HepG2 (cell line): ENCODE measurements around the gene GNG4. TPM values are rescaled to one million over a fixed set of nuclear protein-coding genes. Genes with fewer than 3 reads are reported as not detected.
A peak's percentile ranks its signal among the peaks of the same experiment; 100 is the strongest.

Source experiments
- CBX5 ChIP-seq: sonication (generic); formaldehyde crosslinking; IDR thresholded peaks from 2 replicates; pipeline ENCODE4 v1.4.0; 2020; ENCODE audit warnings: missing genetic modification reagents, borderline replicate concordance
- ETV5 ChIP-seq: IDR thresholded peaks from 2 replicates; pipeline ENCODE4 v1.6.1; 2018; ENCODE audit warnings: missing biosample characterization, missing genetic modification reagents, inconsistent platforms, borderline replicate concordance
- KDM5B ChIP-seq: sonication (generic); formaldehyde crosslinking; IDR thresholded peaks from 2 replicates; pipeline ENCODE4 v1.4.0; 2020; ENCODE audit warnings: missing genetic modification reagents, mild to moderate bottlenecking, borderline replicate concordance
- KLF12 ChIP-seq: sonication (generic); formaldehyde crosslinking; IDR thresholded peaks from 2 replicates; pipeline ENCODE4 v1.4.0; 2020; ENCODE audit warnings: missing genetic modification reagents, borderline replicate concordance
- KMT2B ChIP-seq: IDR thresholded peaks from 2 replicates; pipeline ENCODE4 v1.6.1; 2016; ENCODE audit warnings: missing genetic modification reagents, missing compliant biosample characterization
- MIXL1 ChIP-seq: IDR thresholded peaks from 2 replicates; pipeline ENCODE4 v1.6.1; 2016
- RFXAP ChIP-seq: sonication (generic); formaldehyde crosslinking; IDR thresholded peaks from 2 replicates; pipeline ENCODE4 v1.4.0; 2020; ENCODE audit warnings: missing genetic modification reagents, borderline replicate concordance
- SALL1 ChIP-seq: sonication (generic); formaldehyde crosslinking; IDR thresholded peaks from 2 replicates; pipeline ENCODE4 v1.8.0; 2022; ENCODE audit warnings: mild to moderate bottlenecking, missing genetic modification reagents
- SIX4 ChIP-seq: sonication (generic); formaldehyde crosslinking; IDR thresholded peaks from 2 replicates; pipeline ENCODE4 v1.4.0; 2020; ENCODE audit warnings: missing genetic modification reagents
- TEAD3 ChIP-seq: optimal IDR thresholded peaks from 2 replicates; pipeline ENCODE3; 2016; ENCODE audit warnings: borderline replicate concordance
- ZNF557 ChIP-seq: sonication (generic); formaldehyde crosslinking; IDR thresholded peaks from 2 replicates; pipeline ENCODE4 v1.4.0; 2020; ENCODE audit warnings: missing genetic modification reagents
- ZNF670 ChIP-seq: sonication (generic); formaldehyde crosslinking; IDR thresholded peaks from 2 replicates; pipeline ENCODE4 v1.8.0; 2022; ENCODE audit warnings: mild to moderate bottlenecking, missing genetic modification reagents, borderline replicate concordance
- ZNF749 ChIP-seq: sonication (generic); formaldehyde crosslinking; IDR thresholded peaks from 2 replicates; pipeline ENCODE4 v1.8.0; 2022; ENCODE audit warnings: mild to moderate bottlenecking, missing genetic modification reagents, moderate library complexity, borderline replicate concordance
- polyA plus RNA-seq, 8 experiments: library from polyadenylated mRNA; depleted of rRNA in 3 of 8; stranded (reverse) in 7 of 8; unstranded in 1 of 8; fragments of >200 nt; fragmentation: Illumina TruSeq in 4 of 8; extraction: Trizol in 4 of 8; gene quantifications; 2 replicates each; pipeline versions ENCODE4 v1.2.1 to v1.2.3, GENCODE V29; 2011 to 2016; ENCODE audit warnings: low read depth in 4 of 8, missing spikeins in 1 of 8, mixed read lengths in 1 of 8; ENCODE audit not compliant: insufficient read depth in 1 of 8
- total RNA-seq, 5 experiments: library from RNA; depleted of rRNA; stranded (reverse); fragments of >200 nt; fragmentation: Illumina TruSeq; extraction: Trizol; gene quantifications; 2 replicates each; pipeline ENCODE4 v1.2.3, GENCODE V29; 2016; ENCODE audit warnings: low read depth in 1 of 5
- TF ChIP-seq, protein P1 (sequence below): sonication (generic); formaldehyde crosslinking; conservative IDR thresholded peaks from 2 replicates; pipeline ENCODE4 v1.4.0; 2020; ENCODE audit warnings: mild to moderate bottlenecking, missing genetic modification reagents, moderate library complexity
- TF ChIP-seq, protein P2 (sequence below): sonication (generic); formaldehyde crosslinking; IDR thresholded peaks from 2 replicates; pipeline ENCODE4 v1.5.0; 2020; ENCODE audit warnings: mild to moderate bottlenecking, missing genetic modification reagents
- TF ChIP-seq, protein P3 (sequence below): sonication (generic); formaldehyde crosslinking; IDR thresholded peaks from 2 replicates; pipeline ENCODE4 v1.5.0; 2020; ENCODE audit warnings: missing genetic modification reagents, mild to moderate bottlenecking, borderline replicate concordance
- TF ChIP-seq, protein P4 (sequence below): sonication (generic); formaldehyde crosslinking; IDR thresholded peaks from 2 replicates; pipeline ENCODE4 v1.9.0; 2022; ENCODE audit warnings: low read depth, missing genetic modification reagents

The GNG4 gene
- total and polyA plus RNA-seq, 2 of the 13 experiments (the other 11 are each of a cell fraction or from before 2014, with no cell fraction given): 27.1 to 69.5 TPM

DNA sequence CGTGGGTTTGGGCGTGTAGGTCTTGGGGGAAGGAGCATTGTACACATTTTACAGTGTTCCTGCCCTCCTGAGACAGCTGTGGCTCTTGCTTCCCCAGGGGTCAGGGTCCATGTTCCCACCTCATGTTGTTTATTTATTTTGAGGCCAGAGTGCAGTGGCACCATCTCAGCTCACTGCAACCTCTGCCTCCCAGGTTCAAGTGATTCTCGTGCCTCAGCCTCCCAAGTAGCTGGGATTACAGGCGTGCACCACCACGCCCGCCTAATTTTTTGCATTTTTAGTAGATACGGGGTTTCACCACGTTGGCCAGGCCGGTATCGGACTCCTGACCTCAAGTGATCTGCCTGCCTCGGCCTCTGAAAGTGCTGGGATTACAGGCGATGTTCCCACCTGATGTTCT is 2.0 kb downstream of the GNG4 start (continued):
- TF ChIP-seq, protein P1, sequence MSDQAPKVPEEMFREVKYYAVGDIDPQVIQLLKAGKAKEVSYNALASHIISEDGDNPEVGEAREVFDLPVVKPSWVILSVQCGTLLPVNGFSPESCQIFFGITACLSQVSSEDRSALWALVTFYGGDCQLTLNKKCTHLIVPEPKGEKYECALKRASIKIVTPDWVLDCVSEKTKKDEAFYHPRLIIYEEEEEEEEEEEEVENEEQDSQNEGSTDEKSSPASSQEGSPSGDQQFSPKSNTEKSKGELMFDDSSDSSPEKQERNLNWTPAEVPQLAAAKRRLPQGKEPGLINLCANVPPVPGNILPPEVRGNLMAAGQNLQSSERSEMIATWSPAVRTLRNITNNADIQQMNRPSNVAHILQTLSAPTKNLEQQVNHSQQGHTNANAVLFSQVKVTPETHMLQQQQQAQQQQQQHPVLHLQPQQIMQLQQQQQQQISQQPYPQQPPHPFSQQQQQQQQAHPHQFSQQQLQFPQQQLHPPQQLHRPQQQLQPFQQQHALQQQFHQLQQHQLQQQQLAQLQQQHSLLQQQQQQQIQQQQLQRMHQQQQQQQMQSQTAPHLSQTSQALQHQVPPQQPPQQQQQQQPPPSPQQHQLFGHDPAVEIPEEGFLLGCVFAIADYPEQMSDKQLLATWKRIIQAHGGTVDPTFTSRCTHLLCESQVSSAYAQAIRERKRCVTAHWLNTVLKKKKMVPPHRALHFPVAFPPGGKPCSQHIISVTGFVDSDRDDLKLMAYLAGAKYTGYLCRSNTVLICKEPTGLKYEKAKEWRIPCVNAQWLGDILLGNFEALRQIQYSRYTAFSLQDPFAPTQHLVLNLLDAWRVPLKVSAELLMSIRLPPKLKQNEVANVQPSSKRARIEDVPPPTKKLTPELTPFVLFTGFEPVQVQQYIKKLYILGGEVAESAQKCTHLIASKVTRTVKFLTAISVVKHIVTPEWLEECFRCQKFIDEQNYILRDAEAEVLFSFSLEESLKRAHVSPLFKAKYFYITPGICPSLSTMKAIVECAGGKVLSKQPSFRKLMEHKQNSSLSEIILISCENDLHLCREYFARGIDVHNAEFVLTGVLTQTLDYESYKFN: peak; percentile 93
- TF ChIP-seq KDM5B (peak; percentile 62; the same call in 1 of the 2 replicates), ZNF557 (CRISPR knock-in tag) (0 out of 2 replicates have a peak, but pooled peaks have one; percentile 51), MIXL1 (peak; percentile 81; the same call in 1 of the 2 replicates), SALL1 (CRISPR knock-in tag) (peak; percentile 88), ZNF670 (peak; percentile 64; the same call in 1 of the 2 replicates), ZNF749 (CRISPR knock-in tag) (0 out of 2 replicates have a peak, but pooled peaks have one; percentile 19), KLF12 (peak; percentile 55; the same call in 1 of the 2 replicates), SIX4 (peak; percentile 65), ETV5 (CRISPR knock-in tag) (peak; percentile 34; the same call in 1 of the 2 replicates), CBX5 (CRISPR knock-in tag) (peak; percentile 71; the same call in 1 of the 2 replicates), KMT2B (CRISPR knock-in tag) (peak; percentile 57; the same call in 1 of the 2 replicates), TEAD3 (peak; percentile 61), RFXAP (CRISPR knock-in tag) (peak; percentile 65; the same call in 1 of the 2 replicates)
- TF ChIP-seq, protein P2, sequence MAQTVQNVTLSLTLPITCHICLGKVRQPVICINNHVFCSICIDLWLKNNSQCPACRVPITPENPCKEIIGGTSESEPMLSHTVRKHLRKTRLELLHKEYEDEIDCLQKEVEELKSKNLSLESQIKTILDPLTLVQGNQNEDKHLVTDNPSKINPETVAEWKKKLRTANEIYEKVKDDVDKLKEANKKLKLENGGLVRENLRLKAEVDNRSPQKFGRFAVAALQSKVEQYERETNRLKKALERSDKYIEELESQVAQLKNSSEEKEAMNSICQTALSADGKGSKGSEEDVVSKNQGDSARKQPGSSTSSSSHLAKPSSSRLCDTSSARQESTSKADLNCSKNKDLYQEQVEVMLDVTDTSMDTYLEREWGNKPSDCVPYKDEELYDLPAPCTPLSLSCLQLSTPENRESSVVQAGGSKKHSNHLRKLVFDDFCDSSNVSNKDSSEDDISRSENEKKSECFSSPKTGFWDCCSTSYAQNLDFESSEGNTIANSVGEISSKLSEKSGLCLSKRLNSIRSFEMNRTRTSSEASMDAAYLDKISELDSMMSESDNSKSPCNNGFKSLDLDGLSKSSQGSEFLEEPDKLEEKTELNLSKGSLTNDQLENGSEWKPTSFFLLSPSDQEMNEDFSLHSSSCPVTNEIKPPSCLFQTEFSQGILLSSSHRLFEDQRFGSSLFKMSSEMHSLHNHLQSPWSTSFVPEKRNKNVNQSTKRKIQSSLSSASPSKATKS (CRISPR knock-in tag): 0 out of 2 replicates have a peak, but pooled peaks have one; percentile 45
- TF ChIP-seq, protein P3, sequence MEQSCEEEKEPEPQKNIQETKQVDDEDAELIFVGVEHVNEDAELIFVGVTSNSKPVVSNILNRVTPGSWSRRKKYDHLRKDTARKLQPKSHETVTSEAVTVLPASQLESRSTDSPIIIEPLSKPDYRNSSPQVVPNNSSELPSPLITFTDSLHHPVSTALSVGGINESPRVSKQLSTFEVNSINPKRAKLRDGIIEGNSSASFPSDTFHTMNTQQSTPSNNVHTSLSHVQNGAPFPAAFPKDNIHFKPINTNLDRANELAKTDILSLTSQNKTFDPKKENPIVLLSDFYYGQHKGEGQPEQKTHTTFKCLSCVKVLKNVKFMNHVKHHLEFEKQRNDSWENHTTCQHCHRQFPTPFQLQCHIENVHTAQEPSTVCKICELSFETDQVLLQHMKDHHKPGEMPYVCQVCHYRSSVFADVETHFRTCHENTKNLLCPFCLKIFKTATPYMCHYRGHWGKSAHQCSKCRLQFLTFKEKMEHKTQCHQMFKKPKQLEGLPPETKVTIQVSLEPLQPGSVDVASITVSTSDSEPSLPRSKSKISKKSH (CRISPR knock-in tag): peak; percentile 90
- TF ChIP-seq, protein P4, sequence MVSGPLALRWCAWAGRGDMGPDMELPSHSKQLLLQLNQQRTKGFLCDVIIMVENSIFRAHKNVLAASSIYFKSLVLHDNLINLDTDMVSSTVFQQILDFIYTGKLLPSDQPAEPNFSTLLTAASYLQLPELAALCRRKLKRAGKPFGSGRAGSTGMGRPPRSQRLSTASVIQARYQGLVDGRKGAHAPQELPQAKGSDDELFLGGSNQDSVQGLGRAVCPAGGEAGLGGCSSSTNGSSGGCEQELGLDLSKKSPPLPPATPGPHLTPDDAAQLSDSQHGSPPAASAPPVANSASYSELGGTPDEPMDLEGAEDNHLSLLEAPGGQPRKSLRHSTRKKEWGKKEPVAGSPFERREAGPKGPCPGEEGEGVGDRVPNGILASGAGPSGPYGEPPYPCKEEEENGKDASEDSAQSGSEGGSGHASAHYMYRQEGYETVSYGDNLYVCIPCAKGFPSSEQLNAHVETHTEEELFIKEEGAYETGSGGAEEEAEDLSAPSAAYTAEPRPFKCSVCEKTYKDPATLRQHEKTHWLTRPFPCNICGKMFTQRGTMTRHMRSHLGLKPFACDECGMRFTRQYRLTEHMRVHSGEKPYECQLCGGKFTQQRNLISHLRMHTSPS (CRISPR knock-in tag): peak; percentile 37; the same call in 1 of the 2 replicates
